T-helper 9 cell (primary cell): Measurements from ENCODE around the gene DCN.

Experiments used
- DNase-seq: peaks from one replicate; pipeline ENCODE4 v3.0.0-alpha.2; 2020

The DCN gene

DNA sequence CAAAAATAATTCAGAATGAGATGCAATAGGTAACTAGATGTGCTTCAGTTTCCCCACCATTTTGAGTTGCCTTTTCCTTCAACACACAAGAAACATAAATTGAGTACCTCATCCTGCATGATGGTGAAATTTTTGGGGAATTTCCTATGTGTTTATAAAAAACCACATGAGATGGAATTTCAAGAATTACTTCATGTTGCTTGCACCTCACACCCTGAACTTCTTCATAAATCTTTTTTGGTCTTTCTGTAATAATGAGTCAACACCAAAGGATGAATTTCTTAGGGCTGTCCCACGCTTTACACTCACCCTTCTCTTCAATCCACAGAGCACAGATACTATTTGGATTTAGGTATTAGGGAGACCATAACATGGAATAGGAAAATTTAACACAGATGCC, 48.7 kb downstream of the DCN start:
- DNase-seq: no peak

DNA sequence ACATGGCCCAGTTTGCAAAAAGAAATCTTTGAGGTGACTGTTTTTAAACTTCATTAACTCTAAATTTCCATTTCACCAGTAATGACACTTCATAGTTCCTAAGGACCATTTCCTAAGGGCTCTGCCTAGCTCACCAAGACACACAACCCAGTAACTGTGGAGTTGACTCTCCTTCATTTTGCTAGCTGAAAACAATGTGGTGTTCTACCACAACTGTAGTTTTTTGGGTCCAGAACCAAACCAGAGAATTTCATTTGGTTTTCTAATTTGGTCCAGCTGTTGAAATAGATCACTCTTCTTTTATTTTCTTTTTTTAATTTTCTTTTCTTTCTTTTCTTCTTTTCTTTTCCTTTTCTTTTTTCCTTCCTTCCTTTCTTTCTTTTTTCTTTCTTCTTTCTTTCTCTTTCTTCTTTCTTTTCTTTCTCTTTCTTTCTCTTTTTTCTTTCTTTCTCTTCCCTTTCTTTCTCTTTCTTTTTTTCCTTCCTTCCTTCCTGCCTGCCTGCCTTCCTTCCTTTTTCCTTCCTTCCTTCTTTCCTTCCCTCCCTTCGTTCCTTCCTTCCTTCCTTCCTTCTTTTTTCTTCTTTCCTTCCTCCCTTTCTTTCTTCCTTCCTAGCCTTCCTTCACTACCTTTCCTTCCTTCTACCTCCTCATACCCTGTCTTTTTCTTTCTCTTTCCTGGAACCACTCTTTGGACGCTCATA, 52.8 kb downstream of the DCN start:
- no peak for DNase-seq

DNA sequence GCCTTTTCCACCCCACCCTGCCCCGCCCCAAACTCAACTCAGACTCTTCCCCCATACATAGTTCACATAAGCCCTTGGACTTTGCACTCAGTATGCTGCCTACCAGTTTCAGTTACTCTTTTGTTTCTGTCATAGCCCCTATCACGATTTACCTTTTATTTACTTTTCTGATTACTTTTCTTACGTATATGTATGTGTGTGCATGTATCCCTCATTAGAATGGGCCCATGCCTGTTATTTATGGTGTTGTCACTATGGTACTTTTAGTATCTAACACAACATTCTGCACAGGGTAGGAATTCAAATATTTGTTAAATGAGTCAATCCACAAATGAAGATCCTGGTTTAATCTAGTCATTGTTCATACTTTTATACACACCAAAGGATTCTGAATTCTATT, 54.9 kb downstream of the DCN start:
- no peak for DNase-seq

DNA sequence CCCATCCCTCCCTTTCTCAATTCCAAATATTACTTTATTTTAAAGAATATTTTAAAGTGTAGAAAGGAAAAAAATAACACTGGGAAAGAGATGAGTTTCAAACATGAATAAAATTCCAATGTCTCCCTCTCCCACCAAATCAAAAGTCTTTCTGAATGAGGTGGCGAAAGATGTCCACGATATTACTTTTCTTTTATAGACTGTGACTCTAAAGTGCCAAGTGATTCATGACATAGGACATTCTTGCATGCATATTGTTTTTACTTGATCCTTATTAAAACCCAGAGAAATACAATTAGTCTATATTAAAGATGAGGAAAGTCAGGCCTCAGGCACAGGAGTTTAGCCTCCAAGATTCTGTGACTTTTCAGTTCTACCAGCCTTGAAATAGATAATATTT, 55.3 kb downstream of the DCN start:
- DNase-seq: no peak

DNA sequence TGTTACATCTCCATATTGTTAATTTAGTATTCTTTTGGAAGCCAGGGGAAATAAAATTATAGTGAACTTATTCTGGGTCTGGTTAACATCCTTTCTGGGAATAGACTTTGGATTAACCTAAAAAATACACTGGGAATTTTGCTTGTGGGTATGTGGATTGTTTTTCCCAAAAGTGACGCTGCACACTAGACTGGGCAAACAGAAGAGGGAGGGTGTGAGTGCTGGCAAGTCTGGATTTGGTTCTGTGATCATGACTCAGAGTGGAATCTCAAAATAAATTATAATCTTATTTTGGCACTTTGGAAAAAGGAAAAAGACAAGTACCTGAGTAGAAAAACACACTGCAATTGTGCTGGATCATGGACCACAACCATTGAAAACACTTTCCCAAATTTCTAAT, 56.1 kb downstream of the DCN start:
- DNase-seq: no peak

DNA sequence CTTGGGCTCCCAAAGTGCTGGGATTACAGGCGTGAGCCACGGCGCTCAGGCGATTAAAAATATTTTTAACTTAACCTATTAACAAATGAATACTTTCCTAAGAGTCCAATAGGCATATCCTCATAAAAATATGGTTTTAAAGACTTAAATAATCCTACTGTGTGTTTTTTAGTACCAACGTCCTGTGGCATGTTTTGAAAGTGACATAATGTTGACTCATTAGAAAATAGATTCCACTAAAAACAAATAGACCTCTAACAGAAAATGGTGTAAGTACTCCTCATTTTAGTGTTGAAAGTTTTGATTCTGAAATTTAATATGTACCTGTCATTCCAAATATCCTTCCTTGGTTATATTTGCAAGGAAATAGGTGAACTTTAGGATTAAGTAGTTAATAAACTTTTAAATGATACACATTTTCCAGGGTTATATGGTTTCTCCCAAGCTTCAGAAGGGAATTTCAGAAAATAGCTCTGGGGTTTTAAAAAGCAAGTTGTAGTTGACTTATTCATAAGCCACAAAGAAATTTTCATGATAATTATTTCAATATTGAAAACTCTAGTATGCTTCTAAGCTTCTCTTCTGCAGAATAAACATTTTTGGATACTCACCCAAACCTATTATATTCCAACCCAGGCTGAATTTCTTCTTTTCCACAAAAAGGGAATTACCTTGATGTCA, 59.2 kb downstream of the DCN start:
- DNase-seq: no peak

DNA sequence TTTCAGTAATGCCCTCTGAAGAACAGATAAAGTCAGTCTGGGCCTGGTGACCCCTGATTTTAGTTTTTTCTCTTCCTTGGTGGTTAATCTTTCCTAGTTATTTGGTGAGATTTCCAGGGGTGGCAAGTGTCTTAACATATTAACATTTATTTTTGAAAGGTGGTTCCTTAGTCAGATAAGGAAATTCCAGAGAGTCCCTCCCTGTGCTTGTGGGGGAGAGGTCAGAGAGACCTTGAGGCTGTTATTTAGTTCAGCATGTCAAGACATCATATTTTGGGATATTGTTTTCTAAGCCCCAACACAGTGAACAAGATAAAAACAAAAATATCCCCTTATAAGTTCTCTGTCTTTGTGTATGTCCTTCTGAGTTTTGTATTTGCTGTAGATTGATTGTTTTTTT, 61.8 kb downstream of the DCN start:
- no peak for DNase-seq

DNA sequence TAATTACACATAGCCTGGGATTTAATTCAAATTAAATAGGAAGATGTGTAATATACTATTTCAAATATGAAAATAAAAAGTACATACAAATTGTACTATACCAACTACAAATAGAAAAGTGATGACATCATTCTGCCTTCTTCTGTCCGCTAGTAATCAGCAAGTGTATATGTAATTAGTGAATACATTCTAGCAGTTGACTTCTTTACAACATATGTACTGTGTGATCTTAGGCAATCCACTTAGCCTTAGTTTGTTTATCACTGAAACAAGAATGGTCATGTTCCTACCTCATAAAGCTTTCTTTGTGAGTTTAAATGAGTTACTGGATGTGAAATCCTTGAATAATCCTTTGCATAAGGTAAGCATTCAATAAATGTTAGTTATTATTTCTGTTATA, 63.5 kb downstream of the DCN start:
- DNase-seq: no peak

DNA sequence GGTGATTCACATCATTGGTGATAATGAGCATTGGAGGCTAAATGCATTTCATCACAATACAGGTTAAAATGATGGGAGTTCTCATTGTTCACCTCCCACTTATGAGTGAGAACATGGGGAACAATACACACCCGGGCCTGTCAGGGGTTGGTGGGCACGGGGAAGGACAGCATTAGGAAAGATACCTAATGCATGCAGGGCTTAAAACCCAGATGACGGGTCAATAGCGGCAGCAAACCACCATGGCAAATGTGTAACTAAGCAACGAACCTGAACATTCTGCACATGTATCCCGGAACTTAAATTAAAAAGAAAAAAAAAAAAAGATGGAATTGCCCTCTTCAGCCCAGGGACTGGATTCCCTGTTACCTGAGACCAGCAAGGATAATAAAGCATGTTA, 69.0 kb downstream of the DCN start:
- no peak for DNase-seq

DNA sequence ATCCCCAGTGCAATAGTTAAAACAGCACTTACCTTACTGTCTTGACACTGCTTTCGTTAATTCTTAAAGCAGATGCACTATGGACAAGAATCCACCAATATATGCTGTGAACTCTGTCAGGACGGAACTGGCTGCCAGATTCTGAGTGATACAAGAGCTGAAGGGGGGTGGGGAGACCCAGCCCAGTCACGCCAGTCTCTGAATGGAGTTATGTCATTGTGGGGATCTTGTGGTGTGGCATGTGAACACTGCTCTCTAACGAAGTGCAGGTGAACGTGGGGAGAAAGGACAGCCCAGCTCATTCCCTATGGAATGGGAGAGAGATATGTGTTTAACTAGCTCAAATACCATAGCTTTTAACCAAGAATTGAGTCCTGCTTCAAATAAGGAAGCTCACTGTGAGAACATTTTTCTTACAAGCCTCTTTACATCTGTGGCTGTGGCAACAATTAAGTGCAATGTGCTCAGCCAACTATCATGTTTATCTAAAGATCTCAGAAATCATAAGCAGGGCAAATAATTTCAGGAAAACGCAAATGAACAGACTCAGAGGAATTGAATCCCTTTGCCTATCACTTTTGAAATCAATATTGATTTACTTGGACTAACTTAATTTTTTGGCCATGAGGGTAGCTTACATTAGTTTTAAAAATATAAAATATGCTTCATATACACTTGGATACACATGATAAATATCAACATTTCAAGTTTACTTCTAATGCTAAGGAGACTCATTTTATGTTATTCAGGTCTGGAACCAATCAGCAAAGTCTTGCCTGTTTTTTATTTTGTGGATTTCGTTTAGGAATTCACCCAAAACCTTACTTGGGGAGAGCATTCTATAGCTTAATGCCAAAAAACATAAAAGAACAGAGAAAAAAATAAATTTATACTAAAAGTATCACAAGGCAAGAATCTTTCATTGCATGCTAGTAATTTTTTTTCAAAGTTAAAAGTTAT, 71.0 kb downstream of the DCN start, which contains the start of gene LUM:
TSS of gene LUM (minus strand) at position 129 of the 960 bp plus-strand sequence. CDS start 2,515 bp downstream, outside the sequence.
- DNase-seq: no peak

DNA sequence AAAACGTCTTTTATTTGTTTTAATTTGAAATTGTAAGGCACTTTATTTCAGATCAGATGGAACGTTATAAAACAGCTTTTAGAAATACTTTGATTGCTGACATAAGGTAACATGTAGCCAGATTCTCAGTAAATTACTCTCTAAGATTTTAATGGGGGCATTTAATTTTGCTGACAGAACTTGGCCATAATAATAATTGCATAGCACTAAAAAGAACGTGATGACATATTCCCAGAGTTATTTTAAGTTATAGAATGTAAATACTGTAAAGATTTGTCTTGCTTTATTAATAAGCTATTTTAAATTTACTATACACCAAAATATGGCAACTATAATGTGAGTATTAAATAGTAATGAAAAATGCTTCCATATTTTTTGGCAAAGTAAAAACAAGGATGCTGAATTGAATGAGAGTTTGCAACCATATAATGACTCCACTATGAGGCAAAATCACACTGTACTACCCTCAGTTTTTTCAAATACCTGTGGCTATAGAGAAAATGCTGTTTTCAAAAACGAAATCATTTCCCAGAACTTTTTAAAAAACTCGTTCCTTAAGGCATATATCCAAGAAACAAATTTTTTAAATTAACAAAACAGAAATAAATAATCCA, 72.2 kb downstream of the DCN start:
- DNase-seq: no peak

DNA sequence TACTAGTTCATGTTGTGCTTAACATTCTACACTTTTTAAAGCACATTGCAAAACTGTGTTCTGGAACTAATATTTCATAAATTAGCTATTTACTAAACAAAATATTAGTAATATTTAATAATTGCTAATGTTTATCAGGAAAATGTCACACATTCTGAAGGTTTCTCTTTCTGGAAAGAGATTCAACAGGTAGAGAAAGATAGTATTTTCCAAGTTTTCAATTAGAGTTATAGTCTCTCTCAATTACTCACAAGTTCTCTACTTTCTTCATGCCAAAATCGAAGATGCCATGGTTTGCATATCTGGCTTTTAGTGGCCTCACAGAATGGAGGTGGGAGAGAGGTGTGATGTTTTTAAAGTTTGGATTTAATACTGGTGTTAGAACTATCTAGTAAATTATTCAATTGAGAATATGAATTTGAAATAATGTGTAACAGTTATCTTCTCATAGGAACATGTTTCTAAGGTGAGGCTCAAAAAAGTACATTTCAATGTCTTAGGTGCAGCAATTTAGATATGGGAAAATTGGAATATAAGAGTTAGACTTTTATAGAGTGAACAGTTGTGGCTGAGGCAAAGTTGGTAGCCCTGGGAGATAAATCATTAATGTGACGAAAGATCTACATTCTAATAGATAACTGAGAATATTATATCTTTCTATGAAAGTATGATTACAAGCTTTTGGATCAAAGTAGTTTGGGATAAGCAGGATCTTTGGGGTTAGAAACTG, 72.9 kb downstream of the DCN start:
- no peak for DNase-seq

DNA sequence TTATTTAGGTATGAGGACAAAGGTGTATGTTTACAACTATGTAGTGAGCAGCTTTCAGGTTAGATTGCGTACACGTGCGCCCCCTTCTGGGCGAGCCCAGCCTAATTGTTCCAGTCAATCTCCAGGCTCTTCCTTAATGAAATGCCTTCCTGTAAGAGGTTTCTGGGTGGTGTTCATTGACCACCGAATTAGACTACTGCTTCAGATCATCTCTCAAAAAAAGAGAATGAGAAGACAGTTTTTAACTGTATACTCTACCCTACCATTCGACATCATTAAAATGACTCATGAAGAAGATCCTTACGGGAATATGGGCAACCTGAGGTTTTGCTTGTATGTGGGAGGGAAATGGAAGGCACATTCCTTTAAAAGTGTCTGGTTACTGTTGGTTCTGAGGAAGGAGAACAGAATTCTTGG, 73.5 kb downstream of the DCN start:
- no peak for DNase-seq

DNA sequence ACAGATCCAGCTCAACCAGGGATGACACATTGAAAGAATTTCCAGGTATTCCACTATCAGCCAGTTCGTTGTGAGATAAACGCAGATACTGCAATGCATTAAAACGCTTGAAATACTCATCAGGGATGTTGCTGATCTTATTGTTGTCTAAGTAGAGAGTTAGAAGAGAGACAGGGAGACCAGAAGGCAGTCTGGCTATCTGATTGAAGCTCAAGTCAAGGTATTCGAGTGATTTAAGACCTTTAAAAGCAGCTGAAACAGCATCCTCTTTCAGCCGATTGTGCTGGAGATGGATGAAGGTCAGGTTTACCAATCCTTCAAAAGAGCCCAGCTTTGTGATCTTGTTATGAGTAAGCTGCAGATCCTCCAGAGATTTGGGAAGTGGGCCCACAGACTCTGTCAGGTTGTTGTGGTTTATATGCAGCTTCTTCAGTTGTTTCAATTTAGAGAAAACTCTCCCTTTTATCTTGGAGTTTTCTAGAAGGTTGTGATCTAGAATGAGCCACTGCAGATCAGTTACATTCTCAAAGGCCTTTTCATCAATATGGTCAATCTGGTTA, 74.3 kb downstream of the DCN start:
- no peak for DNase-seq

DNA sequence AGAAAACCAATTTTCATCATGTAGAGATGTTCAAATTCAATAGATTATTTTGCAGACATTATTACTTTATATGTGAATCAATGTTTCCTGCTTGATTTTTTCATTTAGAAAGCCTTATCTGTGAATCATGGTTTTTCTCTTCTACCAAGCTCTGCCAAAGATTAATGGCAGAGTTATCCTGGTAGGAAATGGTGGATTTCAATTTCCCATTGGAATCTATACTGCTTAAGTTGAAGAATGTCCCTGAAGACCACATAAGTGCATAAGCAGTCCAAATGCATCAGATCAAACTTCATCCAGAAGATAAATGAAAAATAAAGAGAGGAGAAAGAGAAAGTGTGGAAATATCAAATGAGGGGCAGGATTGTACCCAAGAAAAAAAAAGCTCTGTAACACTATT, 76.3 kb downstream of the DCN start:
- DNase-seq: no peak

DNA sequence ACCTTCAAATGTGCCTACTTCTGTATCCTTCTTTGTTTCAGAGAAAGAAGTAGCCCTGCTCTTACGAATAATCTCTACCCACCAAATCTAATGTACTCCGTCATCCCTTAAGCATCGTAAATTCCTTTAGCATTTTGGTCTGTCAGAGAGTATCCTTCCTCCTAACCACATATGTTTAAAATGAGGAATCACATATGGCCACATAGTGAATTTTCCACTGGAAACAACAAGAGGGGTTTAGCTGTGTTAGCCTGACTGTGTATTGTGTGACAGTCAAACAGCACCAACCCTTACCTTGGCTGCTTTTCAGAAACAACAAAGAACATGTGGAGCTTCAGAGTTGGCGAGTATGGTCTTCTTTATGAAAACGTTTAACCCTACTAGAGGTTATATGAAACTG, 76.8 kb downstream of the DCN start:
- DNase-seq: no peak

DNA sequence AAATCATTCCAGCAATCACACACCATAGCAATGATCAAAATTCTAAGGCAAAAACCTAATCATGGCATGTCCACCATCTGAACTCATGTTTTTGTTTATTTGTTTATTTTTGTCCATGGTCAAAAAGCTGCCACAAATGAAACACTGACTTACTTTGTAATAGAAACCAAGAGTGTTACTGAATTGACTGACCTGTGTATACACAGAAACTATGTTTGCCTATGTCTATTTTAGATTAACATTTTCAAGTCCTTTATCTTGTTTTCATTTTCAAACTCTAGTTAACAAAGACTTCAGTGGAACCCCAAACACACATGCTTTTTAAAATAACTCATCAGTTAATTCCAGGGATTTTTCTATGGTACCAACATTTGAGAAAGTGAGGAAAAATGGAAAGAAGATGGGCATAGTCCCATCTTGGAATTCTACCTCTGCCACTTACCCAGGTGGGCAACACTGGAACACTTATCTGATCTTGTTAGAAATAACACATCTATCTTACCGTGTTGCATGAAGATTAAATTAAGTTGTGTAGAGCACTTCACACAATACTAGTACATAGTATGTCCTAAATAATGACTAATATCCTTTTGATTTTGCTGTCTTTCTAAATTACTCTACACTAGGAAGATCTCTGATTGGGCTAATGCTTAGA, 77.7 kb downstream of the DCN start:
- no peak for DNase-seq

DNA sequence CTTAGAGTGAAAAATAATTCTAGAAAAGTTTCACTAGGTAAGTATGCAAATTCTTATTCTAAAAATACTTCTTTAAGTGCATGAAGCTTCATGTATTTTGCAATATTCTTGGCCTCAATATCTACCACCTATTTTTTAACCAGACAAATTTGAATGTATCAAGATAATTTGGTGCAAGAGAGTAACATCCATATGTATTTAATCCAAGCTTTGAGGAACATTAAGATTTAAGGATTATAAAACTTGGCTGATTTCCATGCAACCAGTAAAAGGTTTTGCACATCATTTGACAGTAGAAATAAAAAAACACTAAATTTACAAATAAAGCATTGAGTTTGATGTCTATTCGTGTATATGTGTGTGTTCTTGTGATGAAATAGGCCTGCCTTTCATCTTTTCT, 79.0 kb downstream of the DCN start:
- DNase-seq: no peak

DNA sequence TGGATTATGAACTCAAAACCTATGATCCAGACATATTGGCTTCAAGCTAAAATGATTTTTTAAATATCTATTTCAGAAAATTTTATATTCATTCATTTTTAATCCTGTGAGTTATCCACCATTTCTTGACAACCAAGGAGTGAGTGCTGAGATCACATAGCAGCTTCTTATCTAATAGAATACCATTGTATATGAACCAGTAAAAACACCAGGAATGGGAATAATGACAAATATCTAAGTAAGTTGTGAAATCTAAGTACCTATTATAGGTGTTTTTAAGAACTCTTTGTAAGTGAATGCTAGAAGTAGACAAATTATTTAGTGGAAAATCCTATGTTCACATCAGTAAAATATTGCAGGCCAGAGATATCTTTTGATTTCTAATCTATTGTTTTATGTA, 79.5 kb downstream of the DCN start:
- no peak for DNase-seq

DNA sequence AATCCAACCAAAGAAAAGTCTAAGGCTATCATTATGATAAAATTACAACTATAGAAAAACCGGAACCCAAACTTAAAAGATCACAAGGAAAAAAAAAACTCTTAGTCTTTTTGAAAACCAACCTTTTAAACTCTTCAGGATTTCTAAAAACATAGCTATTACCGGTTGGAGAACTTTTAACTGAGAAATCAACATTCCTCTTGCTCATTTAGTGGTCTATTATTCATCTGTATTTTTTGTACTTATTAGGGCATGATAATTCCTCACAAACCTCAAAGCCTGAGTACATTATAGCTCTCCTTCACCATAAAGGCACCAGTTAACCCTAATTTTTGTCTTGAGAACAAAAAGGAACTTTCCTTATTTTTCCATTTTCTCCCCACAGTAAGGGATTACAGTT, 81.7 kb downstream of the DCN start:
- no peak for DNase-seq

DNA sequence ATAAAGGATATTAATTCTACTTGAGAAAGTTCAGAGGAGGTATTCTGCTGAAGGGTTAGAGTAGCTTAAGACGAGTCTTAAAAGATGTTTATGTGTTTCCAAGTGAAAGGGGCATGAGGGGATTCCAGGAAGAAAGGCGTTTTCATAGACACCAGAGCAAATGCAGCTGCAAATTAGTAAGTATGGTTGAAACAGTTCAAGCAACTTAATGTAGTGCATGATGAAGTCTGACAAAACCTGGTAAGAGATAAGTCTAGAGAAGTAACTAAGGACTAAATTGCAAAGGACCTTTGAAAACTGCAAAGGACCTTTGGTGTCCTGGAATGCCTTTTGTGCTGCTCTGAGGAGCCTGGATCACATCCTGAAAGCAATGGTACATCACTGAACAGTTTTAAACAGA, 82.8 kb downstream of the DCN start:
- DNase-seq: no peak

DNA sequence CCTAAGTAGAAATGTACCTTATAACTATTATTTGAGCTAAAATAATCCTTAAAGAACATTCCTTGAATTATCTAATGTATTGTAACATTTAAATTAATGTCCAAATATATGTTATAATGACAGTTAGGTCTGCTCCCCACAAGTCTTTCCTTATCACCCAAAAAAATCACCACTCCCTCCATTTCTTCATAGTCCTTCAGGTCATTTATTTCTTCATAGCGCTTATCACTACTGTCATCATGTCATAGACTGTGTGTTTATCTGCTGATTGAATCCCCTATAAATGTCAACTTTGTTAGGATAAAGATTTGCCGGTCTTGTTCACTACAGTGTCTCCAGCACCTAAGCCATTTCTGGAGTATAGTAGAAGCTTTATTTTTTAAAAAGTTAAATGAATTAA, 83.3 kb downstream of the DCN start:
- no peak for DNase-seq
